Right renal pelvis (tissue), 4 donors: ENCODE results near the gene PLEKHG7. TPM values are rescaled to one million over a fixed set of nuclear protein-coding genes. Genes with fewer than 3 reads are reported as not detected.
"Not testable (repeated sequence)": the region's sequence is repeated elsewhere in the genome, so short reads cannot be mapped to it uniquely, and the experiment has no call there.

Experiments
- DNase-seq, 4 donors: peaks; one replicate each; pipeline ENCODE4 v3.0.0-alpha.2; 2013; ENCODE audit warnings: low read depth in 4 of 4, low spot score in 3 of 4, missing footprints in 1 of 4
- polyA plus RNA-seq, 4 donors: library from polyadenylated mRNA; unstranded; fragments of 120-200 nt; gene quantifications; one replicate each; pipeline ENCODE4 v1.2.1, GENCODE V29; 2013; ENCODE audit not compliant: insufficient read length in 4 of 4

The PLEKHG7 gene
- polyA plus RNA-seq, 4 donors, result 0.47 to 0.69 (median 0.54) TPM

DNA sequence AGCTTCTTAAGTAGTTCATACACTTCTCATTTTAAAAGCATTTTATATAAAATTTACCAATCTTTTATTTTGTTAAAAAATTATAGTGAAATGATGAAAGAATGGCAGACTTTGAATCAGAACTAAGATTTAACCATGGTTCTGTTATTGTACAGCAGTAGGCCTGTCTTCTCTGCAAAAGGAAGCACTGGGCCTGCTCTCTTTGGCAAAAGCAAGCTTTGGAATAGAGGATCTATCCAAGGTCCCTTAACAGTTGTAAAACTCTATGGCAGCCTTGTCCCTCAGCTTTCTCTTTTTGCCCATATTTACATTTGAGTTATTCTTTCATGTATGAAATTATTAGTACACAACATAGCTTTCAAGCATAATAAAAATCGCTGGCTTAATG lies 82.8 kb downstream of the PLEKHG7 start:
- DNase-seq, result no peak

- no peak for DNase-seq
Measured at GRCh38 chr12:92786045-92786444, 83.3 kb downstream of the PLEKHG7 start.

GRCh38 chr12:92794356-92794755 lies 91.6 kb downstream of the PLEKHG7 start:
- not testable (repeated sequence) for DNase-seq

DNA sequence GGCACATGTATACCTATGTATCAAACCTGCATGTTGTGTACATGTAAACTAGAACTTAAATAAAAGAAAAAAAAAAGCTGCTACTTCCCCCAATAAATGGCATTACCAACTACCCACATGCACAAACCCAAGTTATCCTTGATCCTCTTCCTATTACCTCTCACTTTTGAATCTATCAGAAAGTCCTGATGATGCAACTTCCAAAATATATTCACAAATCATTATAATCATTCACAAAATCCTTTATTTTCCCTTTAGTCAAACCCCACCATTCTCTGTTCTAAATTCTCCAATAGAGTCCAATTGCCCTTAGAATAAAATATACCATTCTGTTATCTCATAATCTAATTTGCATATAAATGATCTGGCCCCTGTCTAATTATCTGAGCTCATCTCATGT lies 92.0 kb downstream of the PLEKHG7 start:
- no peak for DNase-seq

GRCh38 chr12:92796650-92797049 lies 93.9 kb downstream of the PLEKHG7 start:
- no peak for DNase-seq

DNA sequence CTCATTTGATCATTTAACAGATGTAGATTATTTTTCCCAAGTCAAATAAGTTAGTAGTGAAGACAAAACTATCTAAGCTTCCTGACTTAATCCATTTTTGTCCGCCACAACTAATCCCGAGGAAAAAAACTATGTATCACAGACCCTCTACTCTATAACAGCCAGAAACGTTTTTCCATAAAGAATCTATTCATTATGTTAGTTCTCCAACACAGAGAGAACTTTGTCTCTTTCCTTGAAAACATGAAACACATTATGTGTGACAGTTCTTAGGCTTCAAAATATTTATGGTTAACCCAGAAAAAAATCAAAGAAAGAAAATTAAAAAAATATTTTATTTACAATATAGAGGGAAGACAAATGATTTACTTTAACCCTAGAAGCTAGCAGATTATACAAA lies 100.1 kb downstream of the PLEKHG7 start:
- DNase-seq, result no peak

DNA sequence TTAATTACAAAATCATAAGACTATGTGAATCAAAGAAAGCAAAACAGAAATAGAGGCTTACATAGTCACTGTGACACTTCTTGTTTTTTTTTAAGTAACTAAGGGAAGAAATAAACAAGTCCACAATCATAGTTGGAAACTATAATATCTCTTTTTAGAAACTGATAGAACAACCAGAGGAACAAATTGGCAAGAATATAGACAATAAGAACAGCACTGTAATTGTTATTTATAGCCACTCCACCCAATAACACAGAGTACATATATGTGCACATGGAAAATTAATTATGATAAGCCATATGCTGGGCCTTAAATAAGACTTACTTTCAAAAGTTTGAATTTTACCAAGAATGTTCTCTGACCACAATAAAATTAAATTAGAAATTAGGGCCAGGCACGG lies 101.1 kb downstream of the PLEKHG7 start:
- DNase-seq, result no peak

- no peak for DNase-seq
Measured at GRCh38 chr12:92810370-92810769, 107.6 kb downstream of the PLEKHG7 start.

- DNase-seq, result no peak
Measured at GRCh38 chr12:92814584-92814983, 111.8 kb downstream of the PLEKHG7 start.

GRCh38 chr12:92821142-92821541 lies 118.4 kb downstream of the PLEKHG7 start:
- no peak for DNase-seq

Other genes with a start within 250 kb of the PLEKHG7 start
- gene EEA1, start 226.3 kb downstream of the PLEKHG7 start, polyA plus RNA-seq, result 10 to 100 TPM; 15.0 to 18.7 (median 17.1) TPM